PC-3 (cell line): ENCODE measurements around the gene ERBB4. TPM values are rescaled to one million over a fixed set of nuclear protein-coding genes. Genes with fewer than 3 reads are reported as not detected.

Experiments
- ATAC-seq: fragments of 200-7000 bp; cut with Tn5 transposase; 2 replicates; pipeline ENCODE4 v1.9.1; 2020; ENCODE audit warnings: mild to moderate bottlenecking, moderate library complexity
- BruUV-seq: library from RNA; stranded (reverse); fragments of 400-500 nt; replicated peaks from 2 replicates; lab custom pipeline; 2021; lab: Mats Ljungman, UMichigan
- CTCF ChIA-PET: fragments of 300-600 bp; sonication (Branson Sonifier 250); formaldehyde crosslinking; loops from one replicate; lab custom pipeline; 2022; ENCODE audit warnings: antibody characterized with exemption; lab: Charles Lee
- POLR2A ChIA-PET: fragments of 300-600 bp; sonication (Branson Sonifier 250); formaldehyde crosslinking; loops from one replicate; lab custom pipeline; 2022; ENCODE audit warnings: antibody characterized with exemption; ENCODE audit not compliant: unreplicated experiment; lab: Charles Lee
- DNase-seq: peaks from one replicate; pipeline ENCODE4 v3.0.0-alpha.2; 2015
- H2AFZ ChIP-seq: fragments of 300-600 bp; sonication (generic); 2 replicates; pipeline ENCODE4 v1.6.0; 2016; ENCODE audit warnings: antibody characterized with exemption, low read length
- H3F3A ChIP-seq: fragments of 300-600 bp; sonication (generic); one replicate; pipeline ENCODE4 v1.6.0; 2017; ENCODE audit warnings: antibody characterized with exemption, low read length, control low read depth, mild to moderate bottlenecking; ENCODE audit not compliant: unreplicated experiment
- H3K27ac ChIP-seq: fragments of 300-600 bp; sonication (generic); 2 replicates; pipeline ENCODE4 v1.5.1; 2016; ENCODE audit warnings: mild to moderate bottlenecking, low read length
- H3K27me3 ChIP-seq: fragments of 300-600 bp; sonication (generic); 2 replicates; pipeline ENCODE4 v1.6.1; 2016; ENCODE audit warnings: low read length, mixed read lengths
- H3K36me3 ChIP-seq: fragments of 300-600 bp; sonication (generic); 2 replicates; pipeline ENCODE4 v1.6.1; 2016; ENCODE audit warnings: low read depth, mixed run types, low read length, mixed read lengths
- H3K4me1 ChIP-seq: fragments of 300-600 bp; sonication (generic); 2 replicates; pipeline ENCODE4 v1.5.1; 2016; ENCODE audit warnings: low read length; ENCODE audit not compliant: insufficient read depth
- H3K4me2 ChIP-seq: fragments of 300-600 bp; sonication (generic); 2 replicates; pipeline ENCODE4 v1.6.0; 2016; ENCODE audit warnings: low read length
- H3K4me3 ChIP-seq: fragments of 300-600 bp; sonication (generic); 2 replicates; pipeline ENCODE4 v1.5.1; 2016; ENCODE audit warnings: mild to moderate bottlenecking, low read length, mixed read lengths
- H3K79me2 ChIP-seq: fragments of 300-600 bp; sonication (generic); 2 replicates; pipeline ENCODE4 v1.6.1; 2017; ENCODE audit warnings: low read length, mixed read lengths
- H3K9ac ChIP-seq: fragments of 300-600 bp; sonication (generic); 2 replicates; pipeline ENCODE4 v1.6.0; 2016; ENCODE audit warnings: mild to moderate bottlenecking, low read length
- H3K9me2 ChIP-seq: fragments of 300-600 bp; sonication (generic); replicated peaks from 2 replicates; pipeline ENCODE4 v1.6.1; 2016; ENCODE audit warnings: mixed run types, low read length, mixed read lengths
- H3K9me3 ChIP-seq: fragments of 300-600 bp; sonication (generic); 2 replicates; pipeline ENCODE4 v1.6.1; 2016; ENCODE audit warnings: low read length, mixed read lengths
- H4K20me1 ChIP-seq: fragments of 300-600 bp; sonication (generic); 2 replicates; pipeline ENCODE4 v1.6.1; 2016; ENCODE audit warnings: low read length, mixed read lengths
- CTCF ChIP-seq: fragments of 300-600 bp; sonication (generic); conservative IDR thresholded peaks from 2 replicates; pipeline ENCODE4 v1.5.1; 2017; ENCODE audit warnings: antibody characterized with exemption, low read depth, mild to moderate bottlenecking, low read length
- EZH2 ChIP-seq: fragments of 300-600 bp; sonication (generic); IDR thresholded peaks from one replicate; pipeline ENCODE4 v1.6.1; 2017; ENCODE audit warnings: antibody characterized with exemption, mild to moderate bottlenecking, low read length; ENCODE audit not compliant: unreplicated experiment
- EZH2phosphoT487 ChIP-seq: fragments of 300-600 bp; sonication (generic); IDR thresholded peaks from 2 replicates; pipeline ENCODE4 v1.6.1; 2018; ENCODE audit warnings: mild to moderate bottlenecking, antibody characterized with exemption, low read length, borderline replicate concordance
- intact Hi-C: fragments of 100-400 bp; cut with micrococcal nuclease; formaldehyde crosslinking; loops from 2 replicates; pipeline ENCODE4 v1.9.0; 2023
- total RNA-seq: library from RNA; depleted of rRNA; stranded (reverse); fragments of >200 nt; gene quantifications from 2 replicates; pipeline ENCODE4 v1.2.3, GENCODE V29; 2014

Gene ERBB4
- total RNA-seq, 1 experiment from 2014 or later: under 0.01 TPM

GRCh38 chr2:212330263-212330662 lies 208.3 kb downstream of the ERBB4 start:
- no peaks in the 10 kb centered on the region for H3K9me2 ChIP-seq
- intact Hi-C loops: no loop called here
- ATAC-seq (no peak), DNase-seq (no peak)
- H3K4me2 ChIP-seq: no peak overlapping the region
- H3K27me3 ChIP-seq: no peaks in the 10 kb centered on the region
- no peak overlapping the region for H3K27ac ChIP-seq
- no peaks in the 10 kb centered on the region for H3F3A ChIP-seq
- no peaks in the 10 kb centered on the region for H3K36me3 ChIP-seq
- ChIA-PET POLR2A (no interaction called here), CTCF (no interaction called here)
- H3K79me2 ChIP-seq: no peaks in the 10 kb centered on the region
- no peak overlapping the region for H3K4me3 ChIP-seq
- no peak overlapping the region for H3K9ac ChIP-seq
- H2AFZ ChIP-seq: no peak overlapping the region
- H3K9me3 ChIP-seq: no peaks in the 10 kb centered on the region
- TF ChIP-seq CTCF (no peak), EZH2 (no peak), EZH2phosphoT487 (no peak)
- no peaks in the 10 kb centered on the region for H4K20me1 ChIP-seq
- no TSS peak for BruUV-seq
- no peaks in the 10 kb centered on the region for H3K4me1 ChIP-seq

- H3K9ac ChIP-seq: no peak overlapping the region
- no peak for TF ChIP-seq EZH2
- TF ChIP-seq CTCF: no peak
- no peak for TF ChIP-seq EZH2phosphoT487
- POLR2A ChIA-PET: no interaction called here
- no peaks in the 10 kb centered on the region for H3F3A ChIP-seq
- no peaks in the 10 kb centered on the region for H3K9me2 ChIP-seq
- H3K4me1 ChIP-seq: no peaks in the 10 kb centered on the region; the same call in 1 of the 2 replicates
- no peaks in the 10 kb centered on the region for H3K79me2 ChIP-seq
- H3K4me2 ChIP-seq: no peak overlapping the region
- no peaks in the 10 kb centered on the region for H3K36me3 ChIP-seq
- H2AFZ ChIP-seq: no peak overlapping the region
- no TSS peak for BruUV-seq
- H4K20me1 ChIP-seq: no peaks in the 10 kb centered on the region
- DNase-seq (no peak), ATAC-seq (no peak)
- no peaks in the 10 kb centered on the region for H3K9me3 ChIP-seq
- intact Hi-C loops: no loop called here
- no peak overlapping the region for H3K4me3 ChIP-seq
- CTCF ChIA-PET: no interaction called here
- H3K27ac ChIP-seq: no peak overlapping the region
- no peaks in the 10 kb centered on the region for H3K27me3 ChIP-seq
Measured at GRCh38 chr2:212328712-212329496, 209.7 kb downstream of the ERBB4 start.

- TF ChIP-seq CTCF: no peak
- TF ChIP-seq EZH2phosphoT487: no peak
- TF ChIP-seq EZH2: no peak
- H3K9ac ChIP-seq: no peak overlapping the region
- H3K9me3 ChIP-seq: no peaks in the 10 kb centered on the region
- ATAC-seq: no peak
- no peak overlapping the region for H3K4me2 ChIP-seq
- no peaks in the 10 kb centered on the region for H3F3A ChIP-seq
- ChIA-PET CTCF (no interaction called here), POLR2A (no interaction called here)
- H3K4me3 ChIP-seq: no peak overlapping the region
- no TSS peak for BruUV-seq
- no peak overlapping the region for H2AFZ ChIP-seq
- H3K27me3 ChIP-seq: no peaks in the 10 kb centered on the region
- H3K4me1 ChIP-seq: no peaks in the 10 kb centered on the region; the same call in 1 of the 2 replicates
- H3K36me3 ChIP-seq: no peaks in the 10 kb centered on the region
- H3K9me2 ChIP-seq: no peaks in the 10 kb centered on the region
- H3K79me2 ChIP-seq: no peaks in the 10 kb centered on the region
- H3K27ac ChIP-seq: no peak overlapping the region
- no peak for DNase-seq
- intact Hi-C loops: no loop called here
- no peaks in the 10 kb centered on the region for H4K20me1 ChIP-seq
Measured at GRCh38 chr2:212328136-212328535, 210.5 kb downstream of the ERBB4 start.
